Measurements from ENCODE around the gene JMJD8. TPM values are rescaled to one million over a fixed set of nuclear protein-coding genes. Genes with fewer than 3 reads are reported as not detected.

The JMJD8 gene
- total and polyA plus RNA-seq, 5 donors from 2014 or later = 22.7 to 36.2 (median 32.3) TPM

GRCh38 chr16:633336-634050 lies 50.6 kb downstream of the JMJD8 start:
- H3K27me3 Mint-ChIP-seq = peaks cover 8% of the 10 kb centered on the region
- no peak for ATAC-seq (ENCODE audit: low read depth in 2 of 2)

GRCh38 chr16:632486-633335 lies 51.4 kb downstream of the JMJD8 start:
- H3K27ac Mint-ChIP-seq = no peak overlapping the region
- H3K9me3 Mint-ChIP-seq = peaks cover 0 to 3% (median 0%) of the 10 kb centered on the region in 7 donors
- H3K4me1 ChIP-seq (ENCODE audit: control insufficient read depth, insufficient read depth, low read length, poor library complexity, severe bottlenecking) = peaks cover 21% of the 10 kb centered on the region
- H3K4me3 ChIP-seq (ENCODE audit: low read depth, low read length) = no peak overlapping the region
- peaks cover 2% of the 10 kb centered on the region for H3K36me3 Mint-ChIP-seq
- H3K4me1 Mint-ChIP-seq = peaks cover 0 to 12% (median 4%) of the 10 kb centered on the region in 4 donors
- peaks cover 8% of the 10 kb centered on the region for H3K27me3 Mint-ChIP-seq
- DNase-seq (no peak), ATAC-seq (ENCODE audit: low read depth in 2 of 2) (no peak)
- H3K27me3 ChIP-seq (ENCODE audit: control insufficient read depth, insufficient read depth, low read length) = no peaks in the 10 kb centered on the region
- peaks cover 0 to 4% of the 10 kb centered on the region in 2 experiments for H3K9me3 ChIP-seq (ENCODE audit: control insufficient read depth in 2 of 2, low read length in 2 of 2)
- no peak overlapping the region for H3K27ac ChIP-seq (ENCODE audit: insufficient read depth, low read length, poor library complexity, severe bottlenecking)
- H3K4me3 Mint-ChIP-seq = peak overlapping the region in 1 of 4 donors; percentile 9
- H3K36me3 ChIP-seq (ENCODE audit: control insufficient read depth, insufficient read depth, low read length) = no peaks in the 10 kb centered on the region

More at GRCh38 chr16:633336-634050, 50.6 kb downstream of the JMJD8 start:
- Mint-ChIP-seq H3K4me3 (peak overlapping the region in 1 of 4 donors; percentile 7), H3K27ac (no peak overlapping the region), H3K4me1 (peaks cover 0 to 12% (median 4%) of the 10 kb centered on the region in 4 donors), H3K9me3 (peaks cover 0 to 3% (median 0%) of the 10 kb centered on the region in 7 donors), H3K36me3 (no peaks in the 10 kb centered on the region)
- no peak for DNase-seq
- peaks cover 21% of the 10 kb centered on the region for H3K4me1 ChIP-seq (ENCODE audit: control insufficient read depth, insufficient read depth, low read length, poor library complexity, severe bottlenecking)
- no peaks in the 10 kb centered on the region for H3K27me3 ChIP-seq (ENCODE audit: control insufficient read depth, insufficient read depth, low read length)
- H3K36me3 ChIP-seq (ENCODE audit: control insufficient read depth, insufficient read depth, low read length) = no peaks in the 10 kb centered on the region
- H3K27ac ChIP-seq (ENCODE audit: insufficient read depth, low read length, poor library complexity, severe bottlenecking) = no peak overlapping the region
- peaks cover 0 to 4% of the 10 kb centered on the region in 2 experiments for H3K9me3 ChIP-seq (ENCODE audit: control insufficient read depth in 2 of 2, low read length in 2 of 2)
- no peak overlapping the region for H3K4me3 ChIP-seq (ENCODE audit: low read depth, low read length)

- no peak for DNase-seq
- Histone ChIP-seq H3K9me3 (ENCODE audit: control insufficient read depth in 2 of 2, low read length in 2 of 2) (no peaks in the 10 kb centered on the region), H3K4me1 (ENCODE audit: control insufficient read depth, insufficient read depth, low read length, poor library complexity, severe bottlenecking) (peaks cover 21% of the 10 kb centered on the region), H3K4me3 (ENCODE audit: low read depth, low read length) (no peak overlapping the region), H3K27me3 (ENCODE audit: control insufficient read depth, insufficient read depth, low read length) (no peaks in the 10 kb centered on the region), H3K27ac (ENCODE audit: insufficient read depth, low read length, poor library complexity, severe bottlenecking) (no peak overlapping the region), H3K36me3 (ENCODE audit: control insufficient read depth, insufficient read depth, low read length) (peaks cover 2% of the 10 kb centered on the region)
- Mint-ChIP-seq H3K9me3 (peaks cover 0 to 3% (median 0%) of the 10 kb centered on the region in 7 donors), H3K4me3 (no peak overlapping the region), H3K27me3 (peaks cover 7% of the 10 kb centered on the region), H3K27ac (no peak overlapping the region), H3K4me1 (peaks cover 0 to 9% (median 3%) of the 10 kb centered on the region in 4 donors), H3K36me3 (peaks cover 8% of the 10 kb centered on the region)
- no peak for ATAC-seq (ENCODE audit: low read depth in 2 of 2)
Observed at GRCh38 chr16:631808-632358, 52.3 kb downstream of the JMJD8 start.

Other genes starting within 250 kb of the JMJD8 start
- 82.6 TPM for gene CAPN15, start 156.6 kb downstream of the JMJD8 start, total RNA-seq
- 1 to 10 TPM; 3.0 to 8.5 (median 5.2) TPM for gene CAPN15, start 156.6 kb downstream of the JMJD8 start, polyA plus RNA-seq
- gene PRR35, start 123.9 kb downstream of the JMJD8 start, total RNA-seq = not detected
- not detected for gene PRR35, start 123.9 kb downstream of the JMJD8 start, polyA plus RNA-seq
- 1.9 TPM for gene NHLRC4, start 117.3 kb downstream of the JMJD8 start, total RNA-seq
- gene NHLRC4, start 117.3 kb downstream of the JMJD8 start, polyA plus RNA-seq = 1 to 10 TPM; 3.7 to 5.6 (median 4.8) TPM
- 25.7 TPM for gene PIGQ, start 114.4 kb downstream of the JMJD8 start, total RNA-seq
- 10 to 100 TPM; 11.6 to 15.3 (median 12.9) TPM for gene PIGQ, start 114.4 kb downstream of the JMJD8 start, polyA plus RNA-seq
- 12.1 TPM for gene RAB40C, start 94.3 kb downstream of the JMJD8 start, total RNA-seq
- gene RAB40C, start 94.3 kb downstream of the JMJD8 start, polyA plus RNA-seq = 1 to 10 TPM; 6.8 to 9.6 (median 8.2) TPM
- gene WFIKKN1, start 53.3 kb downstream of the JMJD8 start, total RNA-seq = 0.22 TPM
- not detected for gene WFIKKN1, start 53.3 kb downstream of the JMJD8 start, polyA plus RNA-seq
- gene METTL26, start 48.0 kb downstream of the JMJD8 start, total RNA-seq = 45.3 TPM
- gene METTL26, start 48.0 kb downstream of the JMJD8 start, polyA plus RNA-seq = 100 to 1,000 TPM in 2 of 4 donors, 10 to 100 TPM in 2; 82.7 to 133 (median 102) TPM
- 10.5 TPM for gene MCRIP2, start 42.5 kb downstream of the JMJD8 start, total RNA-seq
- gene MCRIP2, start 42.5 kb downstream of the JMJD8 start, polyA plus RNA-seq = 10 to 100 TPM; 18.0 to 23.1 (median 18.4) TPM
- gene WDR90, start 35.0 kb downstream of the JMJD8 start, total RNA-seq = 11.4 TPM
- 1 to 10 TPM in 2 of 4 donors, under 1 TPM in 2; 0.89 to 2.5 (median 1.1) TPM for gene WDR90, start 35.0 kb downstream of the JMJD8 start, polyA plus RNA-seq
- gene RHOT2, start 16.2 kb downstream of the JMJD8 start, total RNA-seq = 212 TPM
- gene RHOT2, start 16.2 kb downstream of the JMJD8 start, polyA plus RNA-seq = 10 to 100 TPM; 34.3 to 47.1 (median 38.4) TPM
- 3.2 TPM for gene RHBDL1, start 8.7 kb downstream of the JMJD8 start, total RNA-seq
- 1 to 10 TPM in 1 of 4 donors, under 1 TPM in 2, not detected in 1; 0.49 to 1.5 (median 0.88) TPM for gene RHBDL1, start 8.7 kb downstream of the JMJD8 start, polyA plus RNA-seq
- 63.2 TPM for gene STUB1, start 3.9 kb downstream of the JMJD8 start, total RNA-seq
- gene STUB1, start 3.9 kb downstream of the JMJD8 start, polyA plus RNA-seq = 100 to 1,000 TPM; 117 to 142 (median 135) TPM
- 8.9 TPM for gene WDR24, start 6.1 kb upstream of the JMJD8 start, total RNA-seq
- gene WDR24, start 6.1 kb upstream of the JMJD8 start, polyA plus RNA-seq = 10 to 100 TPM in 2 of 4 donors, 1 to 10 TPM in 2; 7.9 to 10.4 (median 10.0) TPM
- gene FBXL16, start 21.5 kb upstream of the JMJD8 start, total RNA-seq = 18.6 TPM
- gene FBXL16, start 21.5 kb upstream of the JMJD8 start, polyA plus RNA-seq = 10 to 100 TPM in 1 of 4 donors, 1 to 10 TPM in 3; 8.5 to 10.5 (median 9.3) TPM
- gene METRN, start 30.8 kb upstream of the JMJD8 start, total RNA-seq = 4.6 TPM
- 10 to 100 TPM; 14.3 to 24.1 (median 17.7) TPM for gene METRN, start 30.8 kb upstream of the JMJD8 start, polyA plus RNA-seq
- gene ANTKMT, start 36.8 kb upstream of the JMJD8 start, total RNA-seq = 13.6 TPM
- gene ANTKMT, start 36.8 kb upstream of the JMJD8 start, polyA plus RNA-seq = 10 to 100 TPM; 60.3 to 85.9 (median 64.4) TPM
- 2.5 TPM for gene CCDC78, start 42.1 kb upstream of the JMJD8 start, total RNA-seq
- gene CCDC78, start 42.1 kb upstream of the JMJD8 start, polyA plus RNA-seq = under 1 TPM; 0.37 to 0.70 (median 0.43) TPM
- gene HAGHL, start 42.8 kb upstream of the JMJD8 start, total RNA-seq = 15.6 TPM
- 1 to 10 TPM; 2.2 to 4.3 (median 3.2) TPM for gene HAGHL, start 42.8 kb upstream of the JMJD8 start, polyA plus RNA-seq
- 42.6 TPM for gene CIAO3, start 56.7 kb upstream of the JMJD8 start, total RNA-seq
- gene CIAO3, start 56.7 kb upstream of the JMJD8 start, polyA plus RNA-seq = 10 to 100 TPM; 17.2 to 26.6 (median 19.7) TPM
- not detected for gene MSLN, start 76.4 kb upstream of the JMJD8 start, total RNA-seq
- not detected for gene MSLN, start 76.4 kb upstream of the JMJD8 start, polyA plus RNA-seq
- 20.8 TPM for gene RPUSD1, start 104.0 kb upstream of the JMJD8 start, total RNA-seq
- 10 to 100 TPM; 22.3 to 24.9 (median 23.0) TPM for gene RPUSD1, start 104.0 kb upstream of the JMJD8 start, polyA plus RNA-seq
- gene CHTF18, start 104.3 kb upstream of the JMJD8 start, total RNA-seq = 28.8 TPM
- gene CHTF18, start 104.3 kb upstream of the JMJD8 start, polyA plus RNA-seq = 1 to 10 TPM; 1.1 to 5.9 (median 2.8) TPM
- gene GNG13, start 116.4 kb upstream of the JMJD8 start, total RNA-seq = not detected
- not detected for gene GNG13, start 116.4 kb upstream of the JMJD8 start, polyA plus RNA-seq